Left ventricle myocardium inferior (tissue), 1 donor: ENCODE data around the gene NFATC2IP. TPM values are rescaled to one million over a fixed set of nuclear protein-coding genes. Genes with fewer than 3 reads are reported as not detected.

Experiments
- DNase-seq: peaks from one replicate; pipeline ENCODE4 v3.0.0-alpha.2; 2020
- H3K27ac ChIP-seq: fragments of 200-600 bp; replicated peaks from 2 replicates; pipeline ENCODE4 v1.8.0; 2021
- H3K27me3 ChIP-seq: fragments of 200-600 bp; 2 replicates; pipeline ENCODE4 v1.8.0; 2021; ENCODE audit warnings: low read depth
- H3K36me3 ChIP-seq: fragments of 200-600 bp; 2 replicates; pipeline ENCODE4 v1.8.0; 2021
- H3K4me1 ChIP-seq: fragments of 200-600 bp; 2 replicates; pipeline ENCODE4 v1.8.0; 2021
- H3K4me3 ChIP-seq: fragments of 200-600 bp; 2 replicates; pipeline ENCODE4 v1.8.0; 2021; ENCODE audit warnings: mild to moderate bottlenecking, moderate library complexity
- H3K9me3 ChIP-seq: fragments of 200-600 bp; replicated peaks from 2 replicates; pipeline ENCODE4 v1.8.0; 2021
- intact Hi-C: fragments of 100-400 bp; cut with micrococcal nuclease; formaldehyde crosslinking; loops from one replicate; pipeline ENCODE4 v1.11.0; 2022
- total RNA-seq: library from RNA; stranded (reverse); fragmentation: NEBNext Ultra II Directional; extraction: Animal tissue kit (Norgen Biotek cat#: 25700); gene quantifications from one replicate; pipeline ENCODE4 v1.2.1, GENCODE V29; 2021
- TF ChIP-seq, protein P1 (sequence below): fragments of 200-600 bp; IDR thresholded peaks from 2 replicates; pipeline ENCODE4 v1.8.0; 2021; ENCODE audit warnings: antibody characterized with exemption, mild to moderate bottlenecking, borderline replicate concordance
- donor health status: DM: no; HTN: yes; CAD: no; lungs with severe emphysema.

The NFATC2IP gene
- total RNA-seq, 1 donor from 2014 or later = 18.1 TPM

DNA sequence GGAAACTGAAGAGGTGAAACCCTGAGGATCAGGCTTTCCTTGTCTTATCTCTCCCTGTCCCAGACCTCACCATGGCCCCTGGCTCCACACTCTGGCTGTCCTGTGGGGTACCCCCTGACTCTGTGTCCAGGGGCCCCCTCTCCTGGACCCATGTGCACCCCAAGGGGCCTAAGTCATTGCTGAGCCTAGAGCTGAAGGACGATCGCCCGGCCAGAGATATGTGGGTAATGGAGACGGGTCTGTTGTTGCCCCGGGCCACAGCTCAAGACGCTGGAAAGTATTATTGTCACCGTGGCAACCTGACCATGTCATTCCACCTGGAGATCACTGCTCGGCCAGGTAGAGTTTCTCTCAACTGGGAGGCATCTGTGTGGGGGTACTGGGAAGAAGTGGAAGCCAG is 17.6 kb upstream of the NFATC2IP start:
- intact Hi-C loops = no loop called here
- TF ChIP-seq, protein P1, sequence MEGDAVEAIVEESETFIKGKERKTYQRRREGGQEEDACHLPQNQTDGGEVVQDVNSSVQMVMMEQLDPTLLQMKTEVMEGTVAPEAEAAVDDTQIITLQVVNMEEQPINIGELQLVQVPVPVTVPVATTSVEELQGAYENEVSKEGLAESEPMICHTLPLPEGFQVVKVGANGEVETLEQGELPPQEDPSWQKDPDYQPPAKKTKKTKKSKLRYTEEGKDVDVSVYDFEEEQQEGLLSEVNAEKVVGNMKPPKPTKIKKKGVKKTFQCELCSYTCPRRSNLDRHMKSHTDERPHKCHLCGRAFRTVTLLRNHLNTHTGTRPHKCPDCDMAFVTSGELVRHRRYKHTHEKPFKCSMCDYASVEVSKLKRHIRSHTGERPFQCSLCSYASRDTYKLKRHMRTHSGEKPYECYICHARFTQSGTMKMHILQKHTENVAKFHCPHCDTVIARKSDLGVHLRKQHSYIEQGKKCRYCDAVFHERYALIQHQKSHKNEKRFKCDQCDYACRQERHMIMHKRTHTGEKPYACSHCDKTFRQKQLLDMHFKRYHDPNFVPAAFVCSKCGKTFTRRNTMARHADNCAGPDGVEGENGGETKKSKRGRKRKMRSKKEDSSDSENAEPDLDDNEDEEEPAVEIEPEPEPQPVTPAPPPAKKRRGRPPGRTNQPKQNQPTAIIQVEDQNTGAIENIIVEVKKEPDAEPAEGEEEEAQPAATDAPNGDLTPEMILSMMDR = no peak
- no peak overlapping the region for H3K4me3 ChIP-seq
- no peaks in the 10 kb centered on the region for H3K4me1 ChIP-seq
- H3K36me3 ChIP-seq = no peaks in the 10 kb centered on the region
- no peak overlapping the region for H3K27ac ChIP-seq
- no peaks in the 10 kb centered on the region for H3K27me3 ChIP-seq
- no peak for DNase-seq
- H3K9me3 ChIP-seq = no peaks in the 10 kb centered on the region

DNA sequence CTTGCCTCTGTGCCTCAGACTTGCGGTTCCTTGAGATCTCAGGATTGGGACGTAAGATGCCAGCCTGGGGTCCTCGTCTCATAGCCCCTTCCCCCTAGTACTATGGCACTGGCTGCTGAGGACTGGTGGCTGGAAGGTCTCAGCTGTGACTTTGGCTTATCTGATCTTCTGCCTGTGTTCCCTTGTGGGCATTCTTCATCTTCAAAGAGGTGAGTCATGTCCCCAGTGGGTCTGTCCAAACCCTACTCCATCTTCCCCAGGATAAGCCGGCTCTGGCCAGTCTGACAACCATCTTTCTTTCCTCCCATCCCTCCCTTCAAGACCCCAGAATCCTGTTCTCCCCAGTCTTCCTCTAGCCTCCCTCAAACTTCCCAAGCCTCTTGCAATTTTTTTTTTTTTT is 15.4 kb upstream of the NFATC2IP start:
- Histone ChIP-seq H3K4me1 (no peaks in the 10 kb centered on the region), H3K4me3 (no peak overlapping the region), H3K36me3 (no peaks in the 10 kb centered on the region), H3K27ac (no peak overlapping the region), H3K27me3 (no peaks in the 10 kb centered on the region), H3K9me3 (no peaks in the 10 kb centered on the region)
- intact Hi-C loops = no loop called here
- no peak for DNase-seq
- TF ChIP-seq, protein P1 = no peak

GRCh38 chr16:28935924-28936783 is 14.6 kb upstream of the NFATC2IP start:
- peak; percentile 76 for DNase-seq
- TF ChIP-seq, protein P1 = no peak
- H3K27ac ChIP-seq = no peak overlapping the region

DNA sequence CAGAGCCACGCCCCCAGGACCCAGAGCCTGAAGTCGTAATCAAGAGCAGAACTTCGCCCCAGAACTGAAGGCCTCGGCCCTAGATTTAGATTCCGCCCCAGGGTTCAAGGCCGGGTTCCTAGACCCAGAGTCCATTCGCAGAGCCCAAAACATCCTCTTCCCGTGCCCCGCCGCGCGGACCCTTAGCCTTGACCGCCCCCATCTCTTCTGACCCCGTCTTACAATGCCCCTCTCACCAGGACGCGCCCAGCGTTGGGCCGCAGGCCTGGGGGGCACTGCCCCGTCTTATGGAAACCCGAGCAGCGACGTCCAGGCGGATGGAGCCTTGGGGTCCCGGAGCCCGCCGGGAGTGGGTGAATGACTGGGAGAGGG is 14.0 kb upstream of the NFATC2IP start:
- peak overlapping the region; percentile 49 for H3K4me3 ChIP-seq
- DNase-seq = no peak
- TF ChIP-seq, protein P1 = no peak
- no peaks in the 10 kb centered on the region for H3K9me3 ChIP-seq
- no peaks in the 10 kb centered on the region for H3K36me3 ChIP-seq
- intact Hi-C loops = no loop called here
- no peaks in the 10 kb centered on the region for H3K4me1 ChIP-seq
- no peaks in the 10 kb centered on the region for H3K27me3 ChIP-seq
- H3K27ac ChIP-seq = no peak overlapping the region

More at GRCh38 chr16:28935924-28936783, 14.6 kb upstream of the NFATC2IP start:
- Histone ChIP-seq H3K4me1 (no peaks in the 10 kb centered on the region), H3K9me3 (no peaks in the 10 kb centered on the region), H3K27me3 (no peaks in the 10 kb centered on the region), H3K4me3 (peak overlapping the region; percentile 49), H3K36me3 (no peaks in the 10 kb centered on the region)
- intact Hi-C loops = no loop called here

- Histone ChIP-seq H3K27ac (no peak overlapping the region), H3K36me3 (no peaks in the 10 kb centered on the region), H3K27me3 (no peaks in the 10 kb centered on the region), H3K4me1 (no peaks in the 10 kb centered on the region), H3K9me3 (no peaks in the 10 kb centered on the region), H3K4me3 (no peak overlapping the region)
- intact Hi-C loops = no loop called here
- TF ChIP-seq, protein P1 = no peak
- DNase-seq = no peak
These were observed 13.4 kb upstream of the NFATC2IP start for GRCh38 chr16:28937222-28937876.
